Caco-2 (cell line): ENCODE measurements around the gene ADGB. TPM values are rescaled to one million over a fixed set of nuclear protein-coding genes. Genes with fewer than 3 reads are reported as not detected.

Experiments
- BruUV-seq: library from RNA; stranded (reverse); fragments of 400-500 nt; replicated peaks from 2 replicates; lab custom pipeline; 2021; lab: Mats Ljungman, UMichigan
- CTCF ChIA-PET: fragments of 300-600 bp; sonication (Branson Sonifier 250); formaldehyde crosslinking; loops from one replicate; lab custom pipeline; 2022; ENCODE audit warnings: antibody characterized with exemption; lab: Charles Lee
- POLR2A ChIA-PET: fragments of 300-600 bp; sonication (Branson Sonifier 250); formaldehyde crosslinking; loops from one replicate; lab custom pipeline; 2022; ENCODE audit warnings: antibody characterized with exemption; lab: Charles Lee
- DNase-seq, 2 experiments: peaks; one replicate each; pipeline versions ENCODE4 v3.0.0 to v3.0.0-alpha.2; 2020 to 2022
- H3K27me3 ChIP-seq: replicated peaks from 2 replicates; pipeline ENCODE4 v1.6.0; 2011; ENCODE audit warnings: low read length; ENCODE audit not compliant: control insufficient read depth, insufficient read depth
- H3K36me3 ChIP-seq: 2 replicates; pipeline ENCODE4 v1.5.1; 2011; ENCODE audit warnings: low read length; ENCODE audit not compliant: control insufficient read depth, insufficient read depth
- H3K4me1 ChIP-seq: fragments of 250-450 bp; sonication (Bioruptor Pico); 2 replicates; pipeline ENCODE4 v1.5.1; 2020; ENCODE audit warnings: mild to moderate bottlenecking
- H3K4me3 ChIP-seq: 2 replicates; pipeline ENCODE4 v1.5.1; 2011; ENCODE audit warnings: low read depth, mild to moderate bottlenecking, control low read depth, low read length
- H3K9me3 ChIP-seq: fragments of 250-450 bp; sonication (Bioruptor Pico); 2 replicates; pipeline ENCODE4 v1.5.1; 2020; ENCODE audit warnings: mild to moderate bottlenecking, moderate library complexity
- H3K27ac Mint-ChIP-seq: one replicate; pipeline ENCODE4 v1.8.0; 2022; ENCODE audit warnings: mixed read lengths; ENCODE audit not compliant: unreplicated experiment
- H3K27me3 Mint-ChIP-seq: one replicate; pipeline ENCODE4 v1.8.0; 2022; ENCODE audit warnings: mixed read lengths; ENCODE audit not compliant: insufficient read depth, unreplicated experiment
- H3K36me3 Mint-ChIP-seq: one replicate; pipeline ENCODE4 v1.8.0; 2022; ENCODE audit warnings: mild to moderate bottlenecking, mixed read lengths; ENCODE audit not compliant: insufficient read depth, unreplicated experiment
- H3K4me1 Mint-ChIP-seq: one replicate; pipeline ENCODE4 v1.8.0; 2022; ENCODE audit warnings: low read depth, mixed read lengths; ENCODE audit not compliant: unreplicated experiment
- H3K4me3 Mint-ChIP-seq: one replicate; pipeline ENCODE4 v1.8.0; 2022; ENCODE audit warnings: mild to moderate bottlenecking, moderate library complexity, mixed read lengths; ENCODE audit not compliant: unreplicated experiment
- H3K9me3 Mint-ChIP-seq: one replicate; pipeline ENCODE4 v1.8.0; 2022; ENCODE audit warnings: mixed read lengths; ENCODE audit not compliant: unreplicated experiment
- intact Hi-C: fragments of 100-400 bp; cut with micrococcal nuclease; formaldehyde crosslinking; loops from one replicate; pipeline ENCODE4 v1.10.0; 2022; ENCODE audit not compliant: unreplicated experiment
- total RNA-seq: library from RNA; stranded (reverse); gene quantifications from 2 replicates; pipeline ENCODE4 v1.2.3, GENCODE V29; 2022
- TF ChIP-seq, protein P1 (sequence below), 2 experiments: fragments of 200-600 bp in 1 of 2; IDR thresholded peaks; 1 replicate in 1 of 2; 2 replicates in 1 of 2; pipeline versions ENCODE4 v1.5.1 to v1.8.0; 2011 to 2022; ENCODE audit warnings: antibody characterized with exemption in 1 of 2, control low read depth in 1 of 2, inconsistent platforms in 1 of 2, low read depth in 1 of 2, low read length in 1 of 2, mild to moderate bottlenecking in 1 of 2, moderate library complexity in 1 of 2; ENCODE audit not compliant: insufficient read depth in 1 of 2, severe bottlenecking in 1 of 2, unreplicated experiment in 1 of 2

Gene ADGB
- total RNA-seq, 1 experiment from 2014 or later: not detected

DNA sequence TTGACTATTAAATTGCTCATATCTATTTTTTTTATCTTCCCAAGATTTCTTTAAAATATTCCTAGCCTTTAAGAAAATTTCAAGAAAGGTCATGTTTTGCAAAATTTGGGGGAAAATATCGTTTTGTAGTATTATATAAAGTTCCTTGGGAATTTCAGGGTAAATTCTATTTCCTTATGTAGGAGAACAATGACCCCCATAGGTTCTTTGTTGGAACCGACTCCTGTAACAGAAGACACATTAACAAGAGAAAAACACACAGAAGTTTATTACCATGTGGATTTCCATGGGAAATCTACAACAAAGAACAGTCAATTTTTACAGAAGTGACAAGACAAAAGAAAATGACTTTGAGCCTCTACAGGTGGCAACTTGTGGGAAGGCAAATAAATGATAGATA is 68.1 kb downstream of the ADGB start:
- H3K9me3 Mint-ChIP-seq: no peaks in the 10 kb centered on the region
- no peaks in the 10 kb centered on the region for H3K36me3 Mint-ChIP-seq
- Histone ChIP-seq H3K4me1 (no peaks in the 10 kb centered on the region), H3K4me3 (no peak overlapping the region), H3K27me3 (no peaks in the 10 kb centered on the region), H3K36me3 (no peaks in the 10 kb centered on the region), H3K9me3 (no peaks in the 10 kb centered on the region)
- POLR2A ChIA-PET: no interaction called here
- H3K4me1 Mint-ChIP-seq: peaks cover 8% of the 10 kb centered on the region
- H3K27me3 Mint-ChIP-seq: peaks cover 7% of the 10 kb centered on the region
- CTCF ChIA-PET: no interaction called here
- TF ChIP-seq, protein P1, sequence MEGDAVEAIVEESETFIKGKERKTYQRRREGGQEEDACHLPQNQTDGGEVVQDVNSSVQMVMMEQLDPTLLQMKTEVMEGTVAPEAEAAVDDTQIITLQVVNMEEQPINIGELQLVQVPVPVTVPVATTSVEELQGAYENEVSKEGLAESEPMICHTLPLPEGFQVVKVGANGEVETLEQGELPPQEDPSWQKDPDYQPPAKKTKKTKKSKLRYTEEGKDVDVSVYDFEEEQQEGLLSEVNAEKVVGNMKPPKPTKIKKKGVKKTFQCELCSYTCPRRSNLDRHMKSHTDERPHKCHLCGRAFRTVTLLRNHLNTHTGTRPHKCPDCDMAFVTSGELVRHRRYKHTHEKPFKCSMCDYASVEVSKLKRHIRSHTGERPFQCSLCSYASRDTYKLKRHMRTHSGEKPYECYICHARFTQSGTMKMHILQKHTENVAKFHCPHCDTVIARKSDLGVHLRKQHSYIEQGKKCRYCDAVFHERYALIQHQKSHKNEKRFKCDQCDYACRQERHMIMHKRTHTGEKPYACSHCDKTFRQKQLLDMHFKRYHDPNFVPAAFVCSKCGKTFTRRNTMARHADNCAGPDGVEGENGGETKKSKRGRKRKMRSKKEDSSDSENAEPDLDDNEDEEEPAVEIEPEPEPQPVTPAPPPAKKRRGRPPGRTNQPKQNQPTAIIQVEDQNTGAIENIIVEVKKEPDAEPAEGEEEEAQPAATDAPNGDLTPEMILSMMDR (IDR thresholded peaks at IDR 0.05; ENCODE audit: insufficient read depth in 1 of 2, low read depth in 1 of 2, low read length in 1 of 2, severe bottlenecking in 1 of 2, unreplicated experiment in 1 of 2): no peak
- intact Hi-C loops: no loop called here
- no peak overlapping the region for H3K27ac Mint-ChIP-seq
- no TSS peak for BruUV-seq
- no peak overlapping the region for H3K4me3 Mint-ChIP-seq
- no peak for DNase-seq

DNA sequence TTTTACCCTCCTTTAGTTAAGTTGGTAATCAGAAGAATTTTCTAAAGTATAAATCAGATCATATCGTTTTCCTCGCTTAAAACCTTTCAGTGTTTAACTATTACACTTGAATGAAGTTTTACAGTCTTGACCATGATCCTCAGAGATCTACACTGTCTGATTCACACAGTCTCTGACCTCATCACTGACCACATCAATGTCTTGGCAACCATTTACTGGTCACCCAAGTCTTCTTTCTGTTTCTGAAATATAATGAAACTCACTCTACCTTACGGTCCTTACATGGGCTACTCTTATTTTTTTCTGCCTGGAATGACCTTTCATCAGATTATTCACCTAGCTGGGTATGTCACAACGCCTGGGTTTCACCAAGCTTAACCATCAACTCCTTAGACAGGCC is 71.4 kb downstream of the ADGB start:
- no peaks in the 10 kb centered on the region for H3K36me3 Mint-ChIP-seq
- H3K27me3 ChIP-seq: no peaks in the 10 kb centered on the region
- POLR2A ChIA-PET: no interaction called here
- no peaks in the 10 kb centered on the region for H3K4me1 ChIP-seq
- peaks cover 17% of the 10 kb centered on the region for H3K27me3 Mint-ChIP-seq
- intact Hi-C loops: no loop called here
- TF ChIP-seq, protein P1 (IDR thresholded peaks at IDR 0.05; ENCODE audit: insufficient read depth in 1 of 2, low read depth in 1 of 2, low read length in 1 of 2, severe bottlenecking in 1 of 2, unreplicated experiment in 1 of 2): no peak
- no peaks in the 10 kb centered on the region for H3K36me3 ChIP-seq
- DNase-seq: no peak
- H3K4me3 Mint-ChIP-seq: no peak overlapping the region
- CTCF ChIA-PET: no interaction called here
- no TSS peak for BruUV-seq
- no peak overlapping the region for H3K27ac Mint-ChIP-seq
- no peak overlapping the region for H3K4me3 ChIP-seq
- H3K9me3 Mint-ChIP-seq: no peaks in the 10 kb centered on the region
- peaks cover 3% of the 10 kb centered on the region for H3K4me1 Mint-ChIP-seq
- no peaks in the 10 kb centered on the region for H3K9me3 ChIP-seq

DNA sequence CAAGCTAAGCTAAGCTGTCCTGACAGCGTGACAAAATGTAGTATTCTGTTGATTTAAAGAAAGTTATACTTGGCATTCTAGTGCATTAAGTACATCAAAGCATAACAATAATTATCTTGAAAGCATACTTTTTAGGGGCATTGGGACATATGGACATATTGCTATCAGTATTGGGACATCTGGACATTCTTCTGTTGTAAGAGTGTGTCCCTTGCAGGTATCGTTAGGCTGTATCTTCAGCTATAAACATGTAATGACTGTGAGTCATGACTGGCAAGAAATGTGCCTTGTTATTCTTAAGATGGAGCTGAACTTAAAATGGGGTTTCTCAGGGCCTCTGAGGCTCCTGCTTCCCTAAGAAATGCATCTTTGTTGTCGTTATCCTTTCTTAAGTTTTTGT is 74.3 kb downstream of the ADGB start:
- no peak overlapping the region for H3K27ac Mint-ChIP-seq

More for the DNA sequence above, 74.3 kb downstream of the ADGB start:
- POLR2A ChIA-PET: no interaction called here
- DNase-seq: no peak
- intact Hi-C loops: no loop called here
- no peaks in the 10 kb centered on the region for H3K9me3 ChIP-seq
- Mint-ChIP-seq H3K4me1 (no peaks in the 10 kb centered on the region), H3K36me3 (no peaks in the 10 kb centered on the region), H3K9me3 (no peaks in the 10 kb centered on the region), H3K27me3 (peaks cover 17% of the 10 kb centered on the region), H3K4me3 (no peak overlapping the region)
- H3K4me3 ChIP-seq: no peak overlapping the region
- no peaks in the 10 kb centered on the region for H3K36me3 ChIP-seq
- BruUV-seq: no TSS peak
- TF ChIP-seq, protein P1 (IDR thresholded peaks at IDR 0.05; ENCODE audit: insufficient read depth in 1 of 2, low read depth in 1 of 2, low read length in 1 of 2, severe bottlenecking in 1 of 2, unreplicated experiment in 1 of 2): no peak
- CTCF ChIA-PET: no interaction called here
- no peaks in the 10 kb centered on the region for H3K4me1 ChIP-seq
- no peaks in the 10 kb centered on the region for H3K27me3 ChIP-seq
